Measurements from ENCODE around the gene CIB1.

Gene CIB1

GRCh38 chr15:90240856-90241255, 7.1 kb upstream of the CIB1 start:
- no peak for DNase-seq (ENCODE audit: low read depth)

GRCh38 chr15:90239371-90239770, 5.6 kb upstream of the CIB1 start:
- DNase-seq (ENCODE audit: low read depth): no peak

DNA sequence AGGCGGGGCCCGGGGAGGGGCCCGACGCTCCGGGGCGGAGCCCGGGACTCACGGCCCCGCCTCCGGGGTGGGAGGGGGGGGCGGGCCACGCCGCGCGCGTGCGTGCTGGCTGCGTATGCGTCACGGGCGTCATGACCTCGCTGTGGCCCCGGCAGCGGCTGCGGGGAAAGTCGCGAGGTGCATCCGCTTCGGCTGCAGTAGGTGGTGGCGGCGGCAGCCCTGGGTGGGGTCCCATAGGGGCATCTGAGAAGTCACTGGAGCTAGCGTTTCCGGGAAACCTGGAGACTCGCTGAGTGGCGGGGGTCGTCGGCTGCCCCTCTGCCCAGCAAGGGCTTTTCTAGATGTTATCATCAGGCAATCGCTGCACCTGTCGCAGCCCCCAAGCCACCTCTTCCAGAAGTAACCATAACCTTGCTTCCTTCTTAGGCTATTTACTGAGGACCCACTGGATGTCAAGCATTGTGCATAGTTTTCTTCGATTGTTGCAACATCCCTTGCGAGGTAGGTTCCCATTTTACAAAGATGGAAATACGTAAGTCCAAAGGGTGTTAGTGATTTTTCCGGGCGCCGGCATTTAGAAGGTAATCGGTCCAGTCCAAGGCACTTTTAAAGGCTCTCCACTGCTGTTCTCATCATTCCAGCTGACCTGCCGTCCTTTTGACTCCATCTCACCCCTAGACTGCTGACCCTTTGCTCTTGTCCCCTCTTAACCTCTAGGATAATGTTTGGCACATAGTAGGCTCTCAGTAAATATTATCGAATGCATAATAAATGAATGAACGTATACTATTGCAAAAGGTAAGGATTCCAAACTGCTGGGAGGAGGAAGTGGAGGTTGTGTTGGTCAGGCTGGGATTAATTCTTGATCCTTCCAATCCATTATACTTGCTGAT, 601 bp upstream of the CIB1 start, which contains the start of gene GDPGP1:
Gene GDPGP1 (plus strand): TSS at position 114 of the 893 bp plus-strand sequence. CDS start 6,700 bp downstream, outside the sequence.
- peak; percentile 93 for DNase-seq (ENCODE audit: low read depth)

DNA sequence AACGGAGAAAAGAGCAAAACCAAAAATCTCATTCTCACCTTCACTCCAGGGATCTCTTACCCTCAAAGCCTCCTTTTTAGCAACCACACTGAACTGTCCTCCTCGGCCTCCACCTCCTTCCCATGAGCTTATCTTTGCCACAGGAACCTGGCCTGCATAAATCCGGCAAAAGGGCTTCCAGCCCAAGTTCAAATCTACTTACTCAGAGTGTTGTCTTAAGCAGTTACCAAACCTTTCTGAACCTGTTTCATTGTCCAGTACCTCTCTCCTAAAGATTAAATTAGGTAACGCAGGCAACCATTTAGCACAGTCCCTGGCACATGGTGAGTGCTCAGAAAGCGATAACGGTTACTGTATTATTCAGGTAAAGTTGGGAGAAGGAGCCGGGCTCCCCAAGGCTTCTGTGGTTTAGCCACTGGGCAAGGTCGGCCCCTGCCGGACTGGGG, 777 bp downstream of the CIB1 start:
- DNase-seq (ENCODE audit: low read depth): no peak

DNA sequence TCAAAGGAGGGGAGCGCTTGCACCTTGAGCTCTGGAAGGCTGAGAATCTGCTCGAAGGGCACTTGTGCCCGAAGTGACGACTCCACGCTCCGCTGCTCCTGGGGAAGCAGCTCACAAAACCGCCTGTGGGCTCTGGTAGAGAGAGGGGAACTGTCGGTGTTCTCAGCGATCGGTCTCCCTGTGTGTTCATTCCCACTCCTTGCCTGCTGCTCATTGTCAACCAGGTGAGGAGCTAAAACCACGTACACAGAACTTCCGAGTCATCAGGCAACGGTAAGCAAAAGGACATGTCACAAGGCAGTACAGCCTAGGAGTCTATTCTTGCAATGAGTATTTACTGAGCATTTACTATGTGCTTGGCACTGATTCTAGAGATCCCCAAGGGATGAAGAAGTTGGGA, 1.5 kb downstream of the CIB1 start:
- no peak for DNase-seq (ENCODE audit: low read depth)

GRCh38 chr15:90231028-90232017, 2.4 kb downstream of the CIB1 start:
- no peak for DNase-seq (ENCODE audit: low read depth)

- DNase-seq (ENCODE audit: low read depth): no peak
Measured at GRCh38 chr15:90230610-90231009, 3.1 kb downstream of the CIB1 start.

DNA sequence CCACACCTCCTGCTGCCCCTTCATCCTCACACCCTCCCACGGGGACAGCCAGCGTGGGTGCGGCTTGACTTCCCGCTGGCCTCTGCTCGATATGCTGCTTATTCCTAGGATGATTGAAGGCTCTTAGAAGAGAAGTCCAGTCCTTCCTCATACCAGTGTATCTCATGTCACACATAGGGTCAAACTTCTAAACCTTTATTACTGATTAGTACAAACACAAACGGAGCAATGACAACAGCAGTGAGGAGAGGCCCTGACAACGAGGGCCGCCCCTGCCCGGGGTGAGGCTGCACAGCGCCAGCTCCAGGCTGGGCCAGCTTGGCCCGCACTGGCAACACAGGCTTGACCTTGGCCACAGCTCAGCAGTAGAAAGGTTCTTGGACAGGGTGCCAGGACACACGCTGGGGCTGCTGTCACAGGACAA, 3.7 kb downstream of the CIB1 start:
- DNase-seq (ENCODE audit: low read depth): no peak

DNA sequence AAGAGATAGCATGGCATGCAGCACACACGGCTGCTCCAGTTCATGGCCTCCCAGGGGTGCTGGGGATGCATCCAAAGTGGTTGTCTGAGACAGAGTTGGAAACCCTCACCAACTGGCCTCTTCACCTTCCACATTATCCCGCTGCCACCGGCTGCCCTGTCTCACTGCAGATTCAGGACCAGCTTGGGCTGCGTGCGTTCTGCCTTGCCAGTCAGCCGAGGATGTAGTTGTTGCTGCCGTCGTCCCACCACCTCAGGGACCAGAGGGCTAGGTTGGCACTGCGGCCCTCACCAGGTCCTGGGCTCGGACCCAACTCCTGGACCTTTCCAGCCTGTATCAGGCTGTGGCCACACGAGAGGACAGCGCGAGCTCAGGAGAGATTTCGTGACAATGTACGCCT, 4.8 kb downstream of the CIB1 start:
- no peak for DNase-seq (ENCODE audit: low read depth)

- no peak for DNase-seq (ENCODE audit: low read depth)
Measured at GRCh38 chr15:90227816-90228772, 5.6 kb downstream of the CIB1 start.

GRCh38 chr15:90227336-90227735, 6.4 kb downstream of the CIB1 start:
- no peak for DNase-seq (ENCODE audit: low read depth)

- no peak for DNase-seq (ENCODE audit: low read depth)
Measured at GRCh38 chr15:90225504-90226234, 8.1 kb downstream of the CIB1 start.

DNA sequence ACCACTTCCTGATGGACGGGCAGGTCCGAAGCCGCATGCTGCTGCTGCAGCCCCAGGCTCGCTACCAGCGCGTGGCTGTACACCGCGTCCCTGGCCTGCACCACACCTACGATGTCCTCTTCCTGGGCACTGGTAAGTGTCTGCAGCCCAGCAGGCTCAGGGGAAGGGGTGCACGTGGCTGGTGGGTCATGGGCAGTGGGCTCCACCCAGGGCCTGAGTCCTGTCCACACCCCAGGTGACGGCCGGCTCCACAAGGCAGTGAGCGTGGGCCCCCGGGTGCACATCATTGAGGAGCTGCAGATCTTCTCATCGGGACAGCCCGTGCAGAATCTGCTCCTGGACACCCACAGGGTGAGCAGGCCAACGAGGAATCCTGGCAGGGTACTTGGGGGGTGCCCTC, 8.7 kb downstream of the CIB1 start:
- no peak for DNase-seq (ENCODE audit: low read depth)

- no peak for DNase-seq (ENCODE audit: low read depth)
Measured at GRCh38 chr15:90223441-90224165, 10.1 kb downstream of the CIB1 start.

DNA sequence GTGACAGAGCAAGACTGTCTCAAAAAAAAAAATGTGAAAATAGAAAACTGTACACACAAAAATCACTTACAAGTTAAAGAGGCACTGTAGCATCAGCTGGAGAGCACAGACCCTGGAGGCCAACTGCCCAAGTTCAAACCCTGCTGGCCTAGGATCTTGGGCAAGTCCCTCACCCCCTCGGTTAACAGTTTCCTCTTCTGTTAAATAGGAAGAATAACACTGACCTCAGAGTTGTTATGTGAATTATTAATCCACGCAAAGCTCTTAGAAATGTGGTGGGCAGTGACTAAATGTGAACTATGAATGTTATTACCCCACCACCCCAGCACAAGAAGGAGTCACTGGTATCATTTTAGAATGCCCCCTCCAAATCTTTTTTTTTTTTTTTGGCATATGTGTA, 11.2 kb downstream of the CIB1 start:
- DNase-seq (ENCODE audit: low read depth): no peak

GRCh38 chr15:90221246-90221900, 12.4 kb downstream of the CIB1 start:
- DNase-seq (ENCODE audit: low read depth): peak; percentile 37

DNA sequence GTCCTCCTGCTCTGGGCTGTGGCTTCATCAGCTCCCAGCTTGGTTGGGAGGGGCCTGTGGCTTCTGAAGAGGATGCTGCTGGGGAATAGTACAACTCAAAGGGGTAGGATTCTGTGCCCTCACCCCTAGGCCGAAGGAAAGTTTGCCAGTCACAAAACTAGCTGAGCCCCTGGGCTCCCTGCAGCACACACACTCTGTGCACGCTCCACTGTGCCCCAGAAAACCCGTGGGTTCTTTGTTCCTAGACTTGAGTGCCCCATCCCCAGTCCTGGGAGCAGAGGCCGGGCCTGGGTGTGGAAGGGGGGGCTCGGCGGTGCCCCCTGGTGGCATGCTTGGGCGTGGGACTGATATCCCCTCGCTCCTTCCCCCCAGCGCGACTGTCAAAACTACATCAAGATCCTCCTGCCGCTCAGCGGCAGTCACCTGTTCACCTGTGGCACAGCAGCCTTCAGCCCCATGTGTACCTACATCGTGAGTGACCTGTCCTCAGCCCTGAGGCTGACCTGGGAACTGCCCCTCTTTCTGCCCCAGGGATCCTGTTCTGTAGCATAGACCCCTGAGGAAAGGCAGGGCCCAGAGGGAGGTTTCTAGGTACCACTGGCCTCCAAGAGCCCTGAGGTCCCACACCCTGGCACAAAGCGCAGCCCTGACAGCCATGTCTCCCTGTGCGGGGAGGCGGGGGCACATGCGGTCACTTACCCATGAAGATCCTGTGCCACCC, 14.2 kb downstream of the CIB1 start:
- DNase-seq (ENCODE audit: low read depth): peak; percentile 26

DNA sequence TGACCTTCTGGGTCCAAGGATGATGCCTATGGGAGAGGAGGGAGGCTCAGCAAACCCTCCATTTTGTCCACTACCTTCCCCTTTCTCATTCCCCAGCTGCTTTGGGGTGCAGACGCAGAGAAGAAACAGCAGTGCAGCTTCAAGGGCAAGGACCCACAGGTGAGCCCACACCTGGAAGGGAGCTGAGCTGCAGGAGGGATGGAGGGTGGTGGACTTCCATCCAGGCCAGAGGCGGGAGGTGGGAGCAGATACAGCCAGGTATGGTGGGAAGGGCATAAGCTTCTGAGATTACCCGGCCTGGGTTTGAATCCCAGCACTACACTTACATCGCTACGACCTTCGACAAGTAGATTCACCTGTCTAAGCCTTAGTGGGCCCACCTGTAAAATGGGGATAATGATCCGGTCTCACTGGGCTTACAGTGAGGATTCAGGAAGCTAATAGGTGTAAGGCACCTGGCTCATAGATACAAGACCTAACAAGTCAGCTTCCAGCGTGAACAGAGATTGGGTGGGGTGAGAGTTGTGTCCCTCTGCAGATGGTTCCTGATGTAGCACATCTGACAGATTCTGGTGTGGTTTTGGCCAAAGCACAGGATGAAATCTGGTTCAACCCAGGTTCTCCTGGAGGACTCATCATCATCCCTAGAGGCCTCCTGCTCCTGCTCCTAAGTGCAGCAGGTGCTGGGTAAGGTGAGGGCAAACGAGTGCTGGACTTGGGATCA, 15.9 kb downstream of the CIB1 start:
- DNase-seq (ENCODE audit: low read depth): no peak
